HEK293 (cell line): ENCODE results near the gene GMEB1.
A peak's percentile ranks its signal among the peaks of the same experiment; 100 is the strongest.

Experiments used
- CTCF ChIA-PET: fragments of 350-600 bp; formaldehyde crosslinking; extraction: SDS; loops from one replicate; lab custom pipeline; 2021; ENCODE audit warnings: antibody characterized with exemption; lab: Yijun Ruan, JAX
- POLR2A ChIA-PET: fragments of 300-600 bp; formaldehyde crosslinking; extraction: SDS; loops from one replicate; lab custom pipeline; 2020; ENCODE audit warnings: antibody characterized with exemption, inconsistent platforms; lab: Yijun Ruan, JAX
- H3K27ac ChIP-seq: fragments of 200-500 bp; sonication (Bioruptor generic); 2 replicates; pipeline ENCODE4 v1.5.1; 2014; ENCODE audit warnings: low read depth, low read length, control low read depth, inconsistent platforms; ENCODE audit errors: extremely low read depth
- H3K36me3 ChIP-seq, 2 experiments: fragments of 200-500 bp in 1 of 2; sonication (Bioruptor generic) in 1 of 2; 1 replicate in 1 of 2; 2 replicates in 1 of 2; pipeline ENCODE4 v1.5.1; 2014 to 2017; ENCODE audit warnings: inconsistent platforms in 2 of 2, low read length in 2 of 2; ENCODE audit not compliant: control insufficient read depth in 2 of 2, insufficient read depth in 1 of 2
- H3K4me1 ChIP-seq: fragments of 200-500 bp; sonication (Bioruptor generic); 2 replicates; pipeline ENCODE4 v1.5.1; 2014; ENCODE audit warnings: mild to moderate bottlenecking, low read length, inconsistent platforms; ENCODE audit not compliant: control insufficient read depth, insufficient read depth
- H3K4me3 ChIP-seq: 2 replicates; pipeline ENCODE4 v1.5.1; 2011; ENCODE audit warnings: low read depth, mild to moderate bottlenecking, control low read depth, low read length, moderate library complexity
- H3K9me3 ChIP-seq: fragments of 200-500 bp; sonication (Bioruptor generic); 2 replicates; pipeline ENCODE4 v1.5.1; 2014; ENCODE audit warnings: low read depth, low read length, inconsistent platforms; ENCODE audit not compliant: control insufficient read depth, insufficient read depth
- GLIS1 ChIP-seq: fragments of 450-650 bp; formaldehyde crosslinking; IDR thresholded peaks from 2 replicates; pipeline ENCODE4 v1.5.1; 2016; ENCODE audit warnings: missing biosample characterization, missing genetic modification characterization
- GLIS2 ChIP-seq: fragments of 450-650 bp; formaldehyde crosslinking; IDR thresholded peaks from 2 replicates; pipeline ENCODE4 v1.5.1; 2016; ENCODE audit warnings: missing biosample characterization, missing genetic modification characterization
- KLF7 ChIP-seq: fragments of 450-650 bp; formaldehyde crosslinking; IDR thresholded peaks from 2 replicates; pipeline ENCODE4 v1.5.1; 2016; ENCODE audit warnings: missing biosample characterization, missing genetic modification characterization, borderline replicate concordance
- KLF8 ChIP-seq: fragments of 450-650 bp; formaldehyde crosslinking; IDR thresholded peaks from 2 replicates; pipeline ENCODE4 v1.5.1; 2016; ENCODE audit warnings: missing biosample characterization, missing genetic modification characterization
- SP2 ChIP-seq: fragments of 450-650 bp; formaldehyde crosslinking; IDR thresholded peaks from 2 replicates; pipeline ENCODE4 v1.5.1; 2016; ENCODE audit warnings: missing biosample characterization, missing genetic modification characterization
- TCF7L2 ChIP-seq: IDR thresholded peaks from 2 replicates; pipeline ENCODE4 v1.6.1; 2011; ENCODE audit warnings: low read depth, mild to moderate bottlenecking, inconsistent platforms, low read length, moderate library complexity, borderline replicate concordance
- TRIM28 ChIP-seq: IDR thresholded peaks from 2 replicates; pipeline ENCODE4 v1.6.1; 2011; ENCODE audit warnings: low read length, control low read depth, borderline replicate concordance
- YY1 ChIP-seq: fragments of 450-650 bp; formaldehyde crosslinking; IDR thresholded peaks from 2 replicates; pipeline ENCODE4 v1.5.1; 2018; ENCODE audit warnings: missing biosample characterization, missing genetic modification characterization
- ZBTB7A ChIP-seq: fragments of 450-650 bp; formaldehyde crosslinking; IDR thresholded peaks from 2 replicates; pipeline ENCODE4 v1.5.1; 2016; ENCODE audit warnings: low read depth, missing biosample characterization, missing genetic modification characterization
- ZBTB8A ChIP-seq: fragments of 450-650 bp; formaldehyde crosslinking; IDR thresholded peaks from 2 replicates; pipeline ENCODE4 v1.5.1; 2016; ENCODE audit warnings: missing biosample characterization, missing genetic modification characterization
- ZNF155 ChIP-seq: fragments of 450-650 bp; formaldehyde crosslinking; IDR thresholded peaks from 2 replicates; pipeline ENCODE4 v1.5.1; 2016; ENCODE audit warnings: missing biosample characterization, missing genetic modification characterization
- ZNF2 ChIP-seq: fragments of 450-650 bp; formaldehyde crosslinking; IDR thresholded peaks from 2 replicates; pipeline ENCODE4 v1.5.1; 2016; ENCODE audit warnings: missing biosample characterization, missing genetic modification characterization
- ZNF266 ChIP-seq: fragments of 450-650 bp; formaldehyde crosslinking; IDR thresholded peaks from 2 replicates; pipeline ENCODE4 v1.5.1; 2016; ENCODE audit warnings: missing biosample characterization, missing genetic modification characterization, low read depth
- ZNF335 ChIP-seq: fragments of 450-650 bp; formaldehyde crosslinking; conservative IDR thresholded peaks from 2 replicates; pipeline ENCODE4 v1.5.1; 2016; ENCODE audit warnings: missing biosample characterization, missing genetic modification characterization
- ZNF341 ChIP-seq: fragments of 450-650 bp; formaldehyde crosslinking; IDR thresholded peaks from 2 replicates; pipeline ENCODE4; 2016; ENCODE audit warnings: low read depth, missing biosample characterization, missing genetic modification characterization
- ZNF366 ChIP-seq: fragments of 450-650 bp; formaldehyde crosslinking; conservative IDR thresholded peaks from 2 replicates; pipeline ENCODE4 v1.5.1; 2016; ENCODE audit warnings: missing biosample characterization, missing genetic modification characterization
- ZNF521 ChIP-seq: fragments of 450-650 bp; formaldehyde crosslinking; IDR thresholded peaks from 2 replicates; pipeline ENCODE4 v1.5.1; 2017; ENCODE audit warnings: missing biosample characterization, mild to moderate bottlenecking, missing genetic modification characterization
- ZNF558 ChIP-seq: fragments of 450-650 bp; formaldehyde crosslinking; IDR thresholded peaks from 2 replicates; pipeline ENCODE4 v1.5.1; 2016; ENCODE audit warnings: missing biosample characterization, missing genetic modification characterization
- ZNF561 ChIP-seq: fragments of 450-650 bp; IDR thresholded peaks from 2 replicates; pipeline ENCODE4 v1.5.1; 2018; ENCODE audit warnings: missing biosample characterization, missing genetic modification characterization, borderline replicate concordance
- ZNF571 ChIP-seq: fragments of 450-650 bp; formaldehyde crosslinking; IDR thresholded peaks from 2 replicates; pipeline ENCODE4 v1.5.0; 2017; ENCODE audit warnings: missing biosample characterization, missing genetic modification characterization
- ZNF585B ChIP-seq: fragments of 450-650 bp; formaldehyde crosslinking; IDR thresholded peaks from 2 replicates; pipeline ENCODE4 v1.5.1; 2016; ENCODE audit warnings: missing biosample characterization, missing genetic modification characterization
- ZNF621 ChIP-seq: fragments of 450-650 bp; formaldehyde crosslinking; IDR thresholded peaks from 2 replicates; pipeline ENCODE4 v1.5.1; 2017; ENCODE audit warnings: missing biosample characterization, missing genetic modification characterization
- ZNF624 ChIP-seq: fragments of 450-650 bp; formaldehyde crosslinking; IDR thresholded peaks from 2 replicates; pipeline ENCODE4 v1.5.1; 2017; ENCODE audit warnings: missing biosample characterization, missing genetic modification characterization
- TF ChIP-seq, protein P1 (sequence below): fragments of 450-650 bp; formaldehyde crosslinking; IDR thresholded peaks from 2 replicates; pipeline ENCODE4 v1.5.1; 2016; ENCODE audit warnings: missing biosample characterization, missing genetic modification characterization
- TF ChIP-seq, protein P2 (sequence below): fragments of 450-650 bp; formaldehyde crosslinking; IDR thresholded peaks from 2 replicates; pipeline ENCODE4 v1.5.1; 2016; ENCODE audit warnings: missing biosample characterization, missing genetic modification characterization
- TF ChIP-seq, protein P3 (sequence below): fragments of 450-650 bp; formaldehyde crosslinking; IDR thresholded peaks from 2 replicates; pipeline ENCODE4 v1.5.1; 2016; ENCODE audit warnings: missing biosample characterization, missing genetic modification characterization

The GMEB1 gene

DNA sequence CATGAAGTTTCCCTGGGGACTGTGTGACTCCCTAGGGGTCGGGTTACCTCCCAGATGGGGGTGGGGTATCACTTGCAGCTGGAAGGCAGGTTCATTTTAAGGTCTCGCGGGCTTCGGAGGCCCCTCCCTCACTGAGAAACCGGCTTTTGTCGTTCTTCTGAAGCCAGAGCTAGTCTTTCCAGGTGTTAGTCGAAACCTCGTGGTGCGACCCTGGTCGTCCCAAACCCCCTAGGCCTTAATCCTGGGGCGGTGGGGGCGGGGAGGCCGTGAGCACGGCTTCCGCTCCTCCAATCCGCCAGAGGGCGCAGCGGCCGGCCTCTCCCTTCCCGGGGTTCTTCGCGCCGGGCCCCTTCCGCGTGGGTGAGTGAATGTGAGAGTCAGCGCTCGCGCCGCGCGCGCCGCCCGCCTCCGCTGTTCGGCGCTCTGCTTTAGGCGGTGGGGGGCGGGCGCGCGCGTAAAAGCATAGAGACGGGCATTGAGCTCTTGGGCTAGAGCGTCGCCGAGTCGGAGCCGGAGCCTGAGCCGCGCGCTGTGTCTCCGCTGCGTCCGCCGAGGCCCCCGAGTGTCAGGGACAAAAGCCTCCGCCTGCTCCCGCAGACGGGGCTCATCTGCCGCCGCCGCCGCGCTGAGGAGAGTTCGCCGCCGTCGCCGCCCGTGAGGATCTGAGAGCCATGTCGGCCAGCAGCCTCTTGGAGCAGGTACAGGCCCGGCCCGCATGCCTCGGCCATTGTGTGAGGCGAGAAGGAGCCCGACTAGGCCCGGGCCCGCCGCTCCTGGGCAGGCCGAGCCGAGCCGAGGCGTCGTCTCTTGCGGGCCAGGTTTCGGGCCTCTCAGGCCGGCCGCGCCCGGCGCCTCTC is 68.1 kb downstream of the GMEB1 start, which contains the start of gene YTHDF2 (continued):
- TF ChIP-seq, protein P1, sequence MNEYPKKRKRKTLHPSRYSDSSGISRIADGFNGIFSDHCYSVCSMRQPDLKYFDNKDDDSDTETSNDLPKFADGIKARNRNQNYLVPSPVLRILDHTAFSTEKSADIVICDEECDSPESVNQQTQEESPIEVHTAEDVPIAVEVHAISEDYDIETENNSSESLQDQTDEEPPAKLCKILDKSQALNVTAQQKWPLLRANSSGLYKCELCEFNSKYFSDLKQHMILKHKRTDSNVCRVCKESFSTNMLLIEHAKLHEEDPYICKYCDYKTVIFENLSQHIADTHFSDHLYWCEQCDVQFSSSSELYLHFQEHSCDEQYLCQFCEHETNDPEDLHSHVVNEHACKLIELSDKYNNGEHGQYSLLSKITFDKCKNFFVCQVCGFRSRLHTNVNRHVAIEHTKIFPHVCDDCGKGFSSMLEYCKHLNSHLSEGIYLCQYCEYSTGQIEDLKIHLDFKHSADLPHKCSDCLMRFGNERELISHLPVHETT, result peak; percentile 88; the same call in 1 of the 2 replicates
- TF ChIP-seq KLF7 (tag by site-specific recombination) (peak; percentile 78; the same call in 1 of the 2 replicates), ZNF155 (tag by site-specific recombination) (no peak)
- TF ChIP-seq, protein P2, sequence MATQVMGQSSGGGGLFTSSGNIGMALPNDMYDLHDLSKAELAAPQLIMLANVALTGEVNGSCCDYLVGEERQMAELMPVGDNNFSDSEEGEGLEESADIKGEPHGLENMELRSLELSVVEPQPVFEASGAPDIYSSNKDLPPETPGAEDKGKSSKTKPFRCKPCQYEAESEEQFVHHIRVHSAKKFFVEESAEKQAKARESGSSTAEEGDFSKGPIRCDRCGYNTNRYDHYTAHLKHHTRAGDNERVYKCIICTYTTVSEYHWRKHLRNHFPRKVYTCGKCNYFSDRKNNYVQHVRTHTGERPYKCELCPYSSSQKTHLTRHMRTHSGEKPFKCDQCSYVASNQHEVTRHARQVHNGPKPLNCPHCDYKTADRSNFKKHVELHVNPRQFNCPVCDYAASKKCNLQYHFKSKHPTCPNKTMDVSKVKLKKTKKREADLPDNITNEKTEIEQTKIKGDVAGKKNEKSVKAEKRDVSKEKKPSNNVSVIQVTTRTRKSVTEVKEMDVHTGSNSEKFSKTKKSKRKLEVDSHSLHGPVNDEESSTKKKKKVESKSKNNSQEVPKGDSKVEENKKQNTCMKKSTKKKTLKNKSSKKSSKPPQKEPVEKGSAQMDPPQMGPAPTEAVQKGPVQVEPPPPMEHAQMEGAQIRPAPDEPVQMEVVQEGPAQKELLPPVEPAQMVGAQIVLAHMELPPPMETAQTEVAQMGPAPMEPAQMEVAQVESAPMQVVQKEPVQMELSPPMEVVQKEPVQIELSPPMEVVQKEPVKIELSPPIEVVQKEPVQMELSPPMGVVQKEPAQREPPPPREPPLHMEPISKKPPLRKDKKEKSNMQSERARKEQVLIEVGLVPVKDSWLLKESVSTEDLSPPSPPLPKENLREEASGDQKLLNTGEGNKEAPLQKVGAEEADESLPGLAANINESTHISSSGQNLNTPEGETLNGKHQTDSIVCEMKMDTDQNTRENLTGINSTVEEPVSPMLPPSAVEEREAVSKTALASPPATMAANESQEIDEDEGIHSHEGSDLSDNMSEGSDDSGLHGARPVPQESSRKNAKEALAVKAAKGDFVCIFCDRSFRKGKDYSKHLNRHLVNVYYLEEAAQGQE (tag by site-specific recombination), result no peak; the same call in 1 of the 2 replicates

DNA sequence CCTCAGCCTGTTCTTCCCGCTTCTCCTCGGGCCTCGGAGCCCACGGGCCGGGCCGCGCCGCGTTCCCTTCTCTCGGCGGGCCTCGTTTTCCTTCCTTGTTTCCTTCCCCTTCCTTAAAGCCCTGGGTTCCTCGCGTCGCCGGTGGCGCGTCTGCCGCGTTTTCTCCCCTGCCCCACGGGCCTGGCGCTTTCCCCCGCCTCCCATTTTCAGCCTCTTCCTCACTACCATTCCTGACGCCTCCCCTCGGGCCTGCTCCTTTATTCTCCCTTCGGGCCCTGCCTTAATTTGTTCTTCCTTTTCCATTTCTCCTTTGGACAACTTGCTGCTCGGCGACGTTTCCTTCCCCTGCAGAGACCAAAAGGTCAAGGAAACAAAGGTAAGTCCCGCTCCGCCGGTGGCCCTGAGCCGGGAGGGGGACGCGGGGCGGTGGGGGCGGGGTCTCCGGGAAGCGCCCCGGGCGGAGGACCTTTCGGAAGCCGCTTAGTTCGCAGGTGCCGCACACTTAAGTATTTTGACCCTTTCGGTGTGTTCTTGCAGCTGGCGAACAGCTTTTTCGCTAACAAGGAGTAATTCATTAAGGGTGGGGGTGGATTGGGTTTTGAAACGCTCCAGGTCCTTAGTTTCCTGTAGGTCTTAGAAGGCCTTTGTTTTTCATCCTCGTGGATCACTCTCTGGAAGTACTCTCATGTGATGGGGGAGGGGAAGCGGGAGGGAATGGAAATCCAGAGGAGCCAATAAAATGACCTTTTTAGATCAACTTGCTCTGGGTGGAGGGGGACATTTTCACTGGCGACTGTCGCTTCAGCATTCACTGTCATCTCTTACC is 68.9 kb downstream of the GMEB1 start:
- POLR2A ChIA-PET, result interaction anchor here (0.5 to 2.9 kb wide), 25 partner anchors 9 to 502 kb away, joined by 3 to 73 read pairs (median 5); partner anchors contain the start of genes ATP5IF1, GMEB1, RNU11 and SRSF4
- peak overlapping the region; percentile 95 for H3K27ac ChIP-seq
- CTCF ChIA-PET, result interaction anchor here (0.6 to 2.4 kb wide), 14 partner anchors 9 to 425 kb away, joined by 3 to 15 read pairs (median 5); no protein-coding TSS in a partner anchor
- peaks cover 41 to 47% of the 10 kb centered on the region in 2 experiments for H3K36me3 ChIP-seq
- peak overlapping the region; percentile 98 for H3K4me3 ChIP-seq
- H3K9me3 ChIP-seq, result no peaks in the 10 kb centered on the region
- no peaks in the 10 kb centered on the region; the same call in 1 of the 2 replicates for H3K4me1 ChIP-seq
- peak; percentile 59 for TF ChIP-seq GLIS1
- peak; percentile 45; the same call in 1 of the 2 replicates for TF ChIP-seq TRIM28
- no peak for TF ChIP-seq ZNF266 (tag by site-specific recombination)
- TF ChIP-seq ZNF521 (tag by site-specific recombination), result no peak
- no peak for TF ChIP-seq ZNF621 (tag by site-specific recombination)
- TF ChIP-seq ZNF341 (tag by site-specific recombination), result peak; percentile 65
- TF ChIP-seq ZNF335 (tag by site-specific recombination), result peak; percentile 61
- TF ChIP-seq ZNF558, result no peak
- TF ChIP-seq, protein P3, sequence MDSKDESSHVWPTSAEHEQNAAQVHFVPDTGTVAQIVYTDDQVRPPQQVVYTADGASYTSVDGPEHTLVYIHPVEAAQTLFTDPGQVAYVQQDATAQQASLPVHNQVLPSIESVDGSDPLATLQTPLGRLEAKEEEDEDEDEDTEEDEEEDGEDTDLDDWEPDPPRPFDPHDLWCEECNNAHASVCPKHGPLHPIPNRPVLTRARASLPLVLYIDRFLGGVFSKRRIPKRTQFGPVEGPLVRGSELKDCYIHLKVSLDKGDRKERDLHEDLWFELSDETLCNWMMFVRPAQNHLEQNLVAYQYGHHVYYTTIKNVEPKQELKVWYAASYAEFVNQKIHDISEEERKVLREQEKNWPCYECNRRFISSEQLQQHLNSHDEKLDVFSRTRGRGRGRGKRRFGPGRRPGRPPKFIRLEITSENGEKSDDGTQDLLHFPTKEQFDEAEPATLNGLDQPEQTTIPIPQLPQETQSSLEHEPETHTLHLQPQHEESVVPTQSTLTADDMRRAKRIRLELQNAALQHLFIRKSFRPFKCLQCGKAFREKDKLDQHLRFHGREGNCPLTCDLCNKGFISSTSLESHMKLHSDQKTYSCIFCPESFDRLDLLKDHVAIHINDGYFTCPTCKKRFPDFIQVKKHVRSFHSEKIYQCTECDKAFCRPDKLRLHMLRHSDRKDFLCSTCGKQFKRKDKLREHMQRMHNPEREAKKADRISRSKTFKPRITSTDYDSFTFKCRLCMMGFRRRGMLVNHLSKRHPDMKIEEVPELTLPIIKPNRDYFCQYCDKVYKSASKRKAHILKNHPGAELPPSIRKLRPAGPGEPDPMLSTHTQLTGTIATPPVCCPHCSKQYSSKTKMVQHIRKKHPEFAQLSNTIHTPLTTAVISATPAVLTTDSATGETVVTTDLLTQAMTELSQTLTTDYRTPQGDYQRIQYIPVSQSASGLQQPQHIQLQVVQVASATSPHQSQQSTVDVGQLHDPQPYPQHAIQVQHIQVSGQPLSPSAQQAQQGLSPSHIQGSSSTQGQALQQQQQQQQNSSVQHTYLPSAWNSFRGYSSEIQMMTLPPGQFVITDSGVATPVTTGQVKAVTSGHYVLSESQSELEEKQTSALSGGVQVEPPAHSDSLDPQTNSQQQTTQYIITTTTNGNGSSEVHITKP (tag by site-specific recombination), result peak; percentile 91
- TF ChIP-seq ZNF2 (tag by site-specific recombination), result no peak
- TF ChIP-seq ZNF585B (tag by site-specific recombination), result 0 out of 2 replicates have a peak, but pooled peaks have one; percentile 2
- 0 out of 2 replicates have a peak, but pooled peaks have one; percentile 40 for TF ChIP-seq ZNF561
- TF ChIP-seq GLIS2, result peak; percentile 31; the same call in 1 of the 2 replicates
- peak; percentile 42; the same call in 1 of the 2 replicates for TF ChIP-seq TCF7L2
- no peak for TF ChIP-seq ZNF366 (tag by site-specific recombination)
- peak; percentile 10; the same call in 1 of the 2 replicates for TF ChIP-seq YY1 (tag by site-specific recombination)
- TF ChIP-seq ZBTB8A (tag by site-specific recombination), result 0 out of 2 replicates have a peak, but pooled peaks have one; percentile 6
- no peak; the same call in none of the 2 replicates for TF ChIP-seq KLF8
- TF ChIP-seq SP2 (tag by site-specific recombination), result peak; percentile 24
- no peak for TF ChIP-seq ZNF624
- no peak for TF ChIP-seq ZBTB7A
- no peak for TF ChIP-seq ZNF571
